ENCODE results near the gene CYTIP. TPM values are rescaled to one million over a fixed set of nuclear protein-coding genes. Genes with fewer than 3 reads are reported as not detected.

CYTIP gene
- 1.7 TPM for total RNA-seq

- DNase-seq: no peak
Observed at GRCh38 chr2:157443795-157444640, at the start of gene CYTIP. Gene CYTIP, minus strand, starts transcription at chr2:157444089. Its CDS starts 69 bp downstream, at chr2:157444020.

- DNase-seq: peak; percentile 79
Observed at GRCh38 chr2:157492189-157492773, 48.4 kb upstream of the CYTIP start.

- DNase-seq: no peak
Observed at GRCh38 chr2:157489983-157490382, 46.1 kb upstream of the CYTIP start.

GRCh38 chr2:157488877-157489276 lies 45.0 kb upstream of the CYTIP start:
- no peak for DNase-seq

- DNase-seq: no peak
Observed at GRCh38 chr2:157487747-157488146, 43.9 kb upstream of the CYTIP start.

- no peak for DNase-seq
Observed at GRCh38 chr2:157487271-157487610, 43.4 kb upstream of the CYTIP start.

GRCh38 chr2:157486596-157487270 lies 42.8 kb upstream of the CYTIP start:
- DNase-seq: no peak

- DNase-seq: no peak
Observed at GRCh38 chr2:157480182-157480961, 36.5 kb upstream of the CYTIP start.

GRCh38 chr2:157479081-157480027 lies 35.5 kb upstream of the CYTIP start:
- no peak for DNase-seq

- no peak for DNase-seq
Observed at GRCh38 chr2:157477919-157478318, 34.0 kb upstream of the CYTIP start.

- no peak for DNase-seq
Observed at GRCh38 chr2:157476953-157477709, 33.2 kb upstream of the CYTIP start.

GRCh38 chr2:157475722-157476390 lies 32.0 kb upstream of the CYTIP start:
- no peak for DNase-seq

- no peak for DNase-seq
Observed at GRCh38 chr2:157473581-157473980, 29.7 kb upstream of the CYTIP start.

- DNase-seq: no peak
Observed at GRCh38 chr2:157471078-157471477, 27.2 kb upstream of the CYTIP start.

- no peak for DNase-seq
Observed at GRCh38 chr2:157470321-157470720, 26.4 kb upstream of the CYTIP start.

- no peak for DNase-seq
Observed at GRCh38 chr2:157469726-157470125, 25.8 kb upstream of the CYTIP start.

GRCh38 chr2:157468931-157469708 lies 25.2 kb upstream of the CYTIP start:
- peak; percentile 8 for DNase-seq

GRCh38 chr2:157466764-157467163 lies 22.9 kb upstream of the CYTIP start:
- DNase-seq: no peak

- no peak for DNase-seq
Observed at GRCh38 chr2:157465554-157465953, 21.7 kb upstream of the CYTIP start.

Data from tongue (tissue), 2 donors.